ENCODE measurements around the gene CWF19L2. TPM values are rescaled to one million over a fixed set of nuclear protein-coding genes. Genes with fewer than 3 reads are reported as not detected.
A peak's percentile ranks its signal among the peaks of the same experiment; 100 is the strongest.

The CWF19L2 gene
- total and polyA plus RNA-seq, 2 experiments from 2014 or later, result 20.3 to 27.2 TPM

DNA sequence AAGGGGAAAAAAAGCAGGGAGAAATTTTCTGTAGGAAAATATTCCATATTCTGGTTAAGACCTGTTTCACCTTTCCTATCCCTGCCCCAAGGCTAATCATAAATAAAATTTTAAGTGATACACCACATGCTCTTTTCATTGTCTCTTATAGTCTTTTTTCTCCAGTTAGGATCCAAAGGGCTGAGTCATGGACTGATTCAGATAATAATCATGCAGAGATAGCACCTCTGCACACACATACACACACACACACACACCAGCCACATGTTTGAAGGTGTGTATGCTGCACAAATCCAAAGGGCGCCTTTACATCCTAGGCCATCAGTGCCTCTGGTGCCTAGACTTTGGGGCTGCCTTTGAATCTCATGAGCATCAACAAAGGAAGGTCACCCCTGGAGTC lies 35.5 kb upstream of the CWF19L2 start:
- Histone ChIP-seq H4K20me1 (replicated peaks; ENCODE audit: insufficient read depth) (no peaks in the 10 kb centered on the region), H3K36me3 (ENCODE audit: insufficient read depth) (no peaks in the 10 kb centered on the region), H3K79me2 (replicated peaks; ENCODE audit: insufficient read depth) (no peaks in the 10 kb centered on the region), H3K27ac (ENCODE audit: low read depth) (no peak overlapping the region), H3K4me1 (ENCODE audit: insufficient read depth) (no peaks in the 10 kb centered on the region), H3K27me3 (ENCODE audit: insufficient read depth) (no peaks in the 10 kb centered on the region), H3K9me2 (ENCODE audit: insufficient read depth) (no peaks in the 10 kb centered on the region), H3K4me2 (no peak overlapping the region), H3K4me3 (no peak overlapping the region), H2AFZ (no peak overlapping the region), H3F3A (replicated peaks; ENCODE audit: low read depth) (no peaks in the 10 kb centered on the region)
- Mint-ChIP-seq H3K4me3 (no peak overlapping the region), H3K36me3 (ENCODE audit: low read depth) (peaks cover 4% of the 10 kb centered on the region; the same call in 2 of the 3 replicates), H3K27ac (no peak overlapping the region), H3K9me3 (peaks cover 4% of the 10 kb centered on the region; the same call in 1 of the 3 replicates), H3K4me1 (no peaks in the 10 kb centered on the region), H3K27me3 (ENCODE audit: insufficient read depth, low read depth, poor library complexity) (no peaks in the 10 kb centered on the region)
- DNase-seq (ENCODE audit: low spot score) (no peak), ATAC-seq (no peak)
- TF ChIP-seq ZNF114 (CRISPR knock-in tag; IDR thresholded peaks at IDR 0.05), result no peak

DNA sequence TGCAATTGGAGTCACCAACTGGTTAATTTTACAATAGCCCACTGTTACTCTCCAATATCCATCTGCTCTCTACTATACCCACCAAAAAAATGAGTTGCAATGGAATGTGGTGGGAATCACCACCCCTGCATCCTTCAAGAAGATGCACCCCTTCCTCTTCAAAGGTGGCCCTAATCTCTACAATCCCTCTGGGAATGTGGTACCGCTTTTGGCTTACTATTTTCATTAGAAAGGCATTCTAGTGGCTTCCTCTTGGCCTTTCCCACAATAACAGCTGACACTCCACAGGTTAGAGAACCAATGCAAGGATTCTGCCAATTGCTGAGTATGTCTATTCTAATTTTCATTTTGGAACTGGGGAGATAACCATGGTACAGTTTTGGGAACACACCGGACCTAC lies 33.2 kb upstream of the CWF19L2 start:
- H3K4me2 ChIP-seq, result no peak overlapping the region
- Mint-ChIP-seq H3K4me3 (no peak overlapping the region), H3K4me1 (no peaks in the 10 kb centered on the region), H3K27ac (no peak overlapping the region), H3K27me3 (ENCODE audit: insufficient read depth, low read depth, poor library complexity) (no peaks in the 10 kb centered on the region), H3K9me3 (no peaks in the 10 kb centered on the region; the same call in 2 of the 3 replicates), H3K36me3 (ENCODE audit: low read depth) (no peaks in the 10 kb centered on the region)
- no peak for ATAC-seq
- H3F3A ChIP-seq (replicated peaks; ENCODE audit: low read depth), result no peaks in the 10 kb centered on the region
- no peak overlapping the region for H3K27ac ChIP-seq (ENCODE audit: low read depth)
- H2AFZ ChIP-seq, result peak overlapping the region; percentile 16
- H3K36me3 ChIP-seq (ENCODE audit: insufficient read depth), result no peaks in the 10 kb centered on the region
- no peak for DNase-seq (ENCODE audit: low spot score)
- no peaks in the 10 kb centered on the region for H3K79me2 ChIP-seq (replicated peaks; ENCODE audit: insufficient read depth)
- H4K20me1 ChIP-seq (replicated peaks; ENCODE audit: insufficient read depth), result no peaks in the 10 kb centered on the region
- H3K4me1 ChIP-seq (ENCODE audit: insufficient read depth), result no peaks in the 10 kb centered on the region
- no peaks in the 10 kb centered on the region for H3K27me3 ChIP-seq (ENCODE audit: insufficient read depth)
- peaks cover 4% of the 10 kb centered on the region; the same call in 1 of the 2 replicates for H3K9me2 ChIP-seq (ENCODE audit: insufficient read depth)
- TF ChIP-seq POLR2AphosphoS5 (IDR thresholded peaks at IDR 0.05; ENCODE audit: low read depth) (no peak), EZH2 (IDR thresholded peaks at IDR 0.05; ENCODE audit: low read depth, unreplicated experiment) (no peak), ZNF114 (CRISPR knock-in tag; IDR thresholded peaks at IDR 0.05) (no peak)
- TF ChIP-seq, protein P1, sequence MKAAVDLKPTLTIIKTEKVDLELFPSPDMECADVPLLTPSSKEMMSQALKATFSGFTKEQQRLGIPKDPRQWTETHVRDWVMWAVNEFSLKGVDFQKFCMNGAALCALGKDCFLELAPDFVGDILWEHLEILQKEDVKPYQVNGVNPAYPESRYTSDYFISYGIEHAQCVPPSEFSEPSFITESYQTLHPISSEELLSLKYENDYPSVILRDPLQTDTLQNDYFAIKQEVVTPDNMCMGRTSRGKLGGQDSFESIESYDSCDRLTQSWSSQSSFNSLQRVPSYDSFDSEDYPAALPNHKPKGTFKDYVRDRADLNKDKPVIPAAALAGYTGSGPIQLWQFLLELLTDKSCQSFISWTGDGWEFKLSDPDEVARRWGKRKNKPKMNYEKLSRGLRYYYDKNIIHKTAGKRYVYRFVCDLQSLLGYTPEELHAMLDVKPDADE (IDR thresholded peaks at IDR 0.05), result no peak
- no peak overlapping the region for H3K4me3 ChIP-seq

DNA sequence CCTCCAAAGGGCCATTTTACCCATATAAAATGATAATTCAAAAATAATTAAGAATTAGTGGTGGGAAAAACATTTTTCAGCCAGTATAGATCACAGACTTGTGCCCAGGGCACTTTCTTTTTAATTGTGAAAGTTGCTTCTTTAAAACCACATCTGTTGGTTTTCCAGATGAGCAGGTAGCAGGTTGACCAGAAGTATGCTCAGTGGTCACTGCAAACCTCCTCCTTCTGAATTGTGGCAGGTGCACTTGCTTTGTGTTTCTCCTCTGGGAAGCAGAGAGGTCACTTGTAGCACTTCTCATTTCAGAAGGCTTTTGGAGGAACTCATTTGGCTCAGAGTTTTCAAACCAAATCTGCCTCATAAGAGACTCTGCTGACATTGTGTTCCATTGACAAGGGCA lies 24.6 kb upstream of the CWF19L2 start:
- no peaks in the 10 kb centered on the region for H3K36me3 Mint-ChIP-seq (ENCODE audit: low read depth)
- no peak for ATAC-seq
- TF ChIP-seq STAT1 (IDR thresholded peaks at IDR 0.05; ENCODE audit: unreplicated experiment) (no peak), JUNB (IDR thresholded peaks at IDR 0.05; ENCODE audit: unreplicated experiment) (no peak), ZNF331 (CRISPR knock-in tag; IDR thresholded peaks at IDR 0.05; ENCODE audit: low read depth) (no peak), EZH2 (IDR thresholded peaks at IDR 0.05; ENCODE audit: low read depth, unreplicated experiment) (no peak)
- TF ChIP-seq, protein P2, sequence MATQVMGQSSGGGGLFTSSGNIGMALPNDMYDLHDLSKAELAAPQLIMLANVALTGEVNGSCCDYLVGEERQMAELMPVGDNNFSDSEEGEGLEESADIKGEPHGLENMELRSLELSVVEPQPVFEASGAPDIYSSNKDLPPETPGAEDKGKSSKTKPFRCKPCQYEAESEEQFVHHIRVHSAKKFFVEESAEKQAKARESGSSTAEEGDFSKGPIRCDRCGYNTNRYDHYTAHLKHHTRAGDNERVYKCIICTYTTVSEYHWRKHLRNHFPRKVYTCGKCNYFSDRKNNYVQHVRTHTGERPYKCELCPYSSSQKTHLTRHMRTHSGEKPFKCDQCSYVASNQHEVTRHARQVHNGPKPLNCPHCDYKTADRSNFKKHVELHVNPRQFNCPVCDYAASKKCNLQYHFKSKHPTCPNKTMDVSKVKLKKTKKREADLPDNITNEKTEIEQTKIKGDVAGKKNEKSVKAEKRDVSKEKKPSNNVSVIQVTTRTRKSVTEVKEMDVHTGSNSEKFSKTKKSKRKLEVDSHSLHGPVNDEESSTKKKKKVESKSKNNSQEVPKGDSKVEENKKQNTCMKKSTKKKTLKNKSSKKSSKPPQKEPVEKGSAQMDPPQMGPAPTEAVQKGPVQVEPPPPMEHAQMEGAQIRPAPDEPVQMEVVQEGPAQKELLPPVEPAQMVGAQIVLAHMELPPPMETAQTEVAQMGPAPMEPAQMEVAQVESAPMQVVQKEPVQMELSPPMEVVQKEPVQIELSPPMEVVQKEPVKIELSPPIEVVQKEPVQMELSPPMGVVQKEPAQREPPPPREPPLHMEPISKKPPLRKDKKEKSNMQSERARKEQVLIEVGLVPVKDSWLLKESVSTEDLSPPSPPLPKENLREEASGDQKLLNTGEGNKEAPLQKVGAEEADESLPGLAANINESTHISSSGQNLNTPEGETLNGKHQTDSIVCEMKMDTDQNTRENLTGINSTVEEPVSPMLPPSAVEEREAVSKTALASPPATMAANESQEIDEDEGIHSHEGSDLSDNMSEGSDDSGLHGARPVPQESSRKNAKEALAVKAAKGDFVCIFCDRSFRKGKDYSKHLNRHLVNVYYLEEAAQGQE (IDR thresholded peaks at IDR 0.05; ENCODE audit: unreplicated experiment), result no peak

More for the DNA sequence above, 24.6 kb upstream of the CWF19L2 start:
- no peaks in the 10 kb centered on the region for H3K9me3 Mint-ChIP-seq
- Histone ChIP-seq H3K27me3 (ENCODE audit: insufficient read depth) (no peaks in the 10 kb centered on the region), H3K9me2 (ENCODE audit: insufficient read depth) (peaks cover 4% of the 10 kb centered on the region; the same call in 1 of the 2 replicates), H3F3A (replicated peaks; ENCODE audit: low read depth) (no peaks in the 10 kb centered on the region), H3K4me3 (no peak overlapping the region), H3K27ac (ENCODE audit: low read depth) (no peak overlapping the region), H4K20me1 (replicated peaks; ENCODE audit: insufficient read depth) (no peaks in the 10 kb centered on the region), H2AFZ (no peak overlapping the region), H3K4me1 (ENCODE audit: insufficient read depth) (no peaks in the 10 kb centered on the region), H3K79me2 (replicated peaks; ENCODE audit: insufficient read depth) (no peaks in the 10 kb centered on the region), H3K4me2 (no peak overlapping the region), H3K36me3 (ENCODE audit: insufficient read depth) (no peaks in the 10 kb centered on the region)
- H3K27ac Mint-ChIP-seq, result no peak overlapping the region
- H3K4me1 Mint-ChIP-seq, result no peaks in the 10 kb centered on the region
- H3K4me3 Mint-ChIP-seq, result no peak overlapping the region
- no peak for DNase-seq (ENCODE audit: low spot score)
- H3K27me3 Mint-ChIP-seq (ENCODE audit: insufficient read depth, low read depth, poor library complexity), result no peaks in the 10 kb centered on the region

Data from GM23338 (cell line).